ENCODE data around the gene PUS1.

DNA sequence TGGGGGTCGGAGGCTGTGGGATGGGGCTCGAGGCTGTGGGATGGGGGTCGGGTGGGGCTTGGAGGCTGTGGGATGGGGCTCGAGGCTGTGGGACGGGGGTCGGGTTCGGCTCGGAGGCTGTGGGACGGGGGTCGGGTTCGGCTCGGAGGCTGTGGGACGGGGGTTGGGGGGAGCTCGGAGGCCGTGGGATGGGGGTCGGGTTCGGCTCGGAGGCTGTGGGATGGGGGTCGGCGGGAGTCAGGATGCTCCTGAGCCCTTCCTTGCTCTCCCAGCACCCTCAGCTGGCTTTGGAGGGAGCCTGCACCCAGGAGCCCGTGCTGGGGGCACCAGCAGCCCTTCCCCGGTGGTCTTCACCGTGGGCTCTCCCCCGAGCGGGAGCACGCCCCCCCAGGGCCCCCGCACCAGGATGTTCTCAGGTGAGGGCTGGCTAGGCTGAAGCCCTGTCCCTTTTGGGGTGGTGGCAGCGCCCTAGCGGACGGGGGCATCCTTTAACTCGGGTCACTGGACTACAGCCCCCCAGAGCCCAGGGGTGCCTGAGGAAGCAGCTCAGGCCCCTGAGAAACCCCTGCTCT, 11.9 kb upstream of the PUS1 start:
- TF ChIP-seq RAD21 (IDR thresholded peaks at IDR 0.05; ENCODE audit: low read depth) (no peak), REST (IDR thresholded peaks at IDR 0.05; ENCODE audit: low read depth) (no peak), NFIC (IDR thresholded peaks at IDR 0.05) (no peak), EP300 (IDR thresholded peaks at IDR 0.05; ENCODE audit: borderline replicate concordance) (no peak), TCF12 (IDR thresholded peaks at IDR 0.05; ENCODE audit: low read depth) (no peak), TAF1 (IDR thresholded peaks at IDR 0.05; ENCODE audit: low read depth) (no peak)
